GM21367 (cell line): ENCODE data around the gene DNAJC12.
"Not testable (repeated sequence)": the region's sequence is repeated elsewhere in the genome, so short reads cannot be mapped to it uniquely, and the experiment has no call there.

Experiments
- ATAC-seq: cut with Tn5 transposase; IDR thresholded peaks from one replicate; pipeline ENCODE4 v1.9.1; 2021; ENCODE audit not compliant: unreplicated experiment

The DNAJC12 gene

DNA sequence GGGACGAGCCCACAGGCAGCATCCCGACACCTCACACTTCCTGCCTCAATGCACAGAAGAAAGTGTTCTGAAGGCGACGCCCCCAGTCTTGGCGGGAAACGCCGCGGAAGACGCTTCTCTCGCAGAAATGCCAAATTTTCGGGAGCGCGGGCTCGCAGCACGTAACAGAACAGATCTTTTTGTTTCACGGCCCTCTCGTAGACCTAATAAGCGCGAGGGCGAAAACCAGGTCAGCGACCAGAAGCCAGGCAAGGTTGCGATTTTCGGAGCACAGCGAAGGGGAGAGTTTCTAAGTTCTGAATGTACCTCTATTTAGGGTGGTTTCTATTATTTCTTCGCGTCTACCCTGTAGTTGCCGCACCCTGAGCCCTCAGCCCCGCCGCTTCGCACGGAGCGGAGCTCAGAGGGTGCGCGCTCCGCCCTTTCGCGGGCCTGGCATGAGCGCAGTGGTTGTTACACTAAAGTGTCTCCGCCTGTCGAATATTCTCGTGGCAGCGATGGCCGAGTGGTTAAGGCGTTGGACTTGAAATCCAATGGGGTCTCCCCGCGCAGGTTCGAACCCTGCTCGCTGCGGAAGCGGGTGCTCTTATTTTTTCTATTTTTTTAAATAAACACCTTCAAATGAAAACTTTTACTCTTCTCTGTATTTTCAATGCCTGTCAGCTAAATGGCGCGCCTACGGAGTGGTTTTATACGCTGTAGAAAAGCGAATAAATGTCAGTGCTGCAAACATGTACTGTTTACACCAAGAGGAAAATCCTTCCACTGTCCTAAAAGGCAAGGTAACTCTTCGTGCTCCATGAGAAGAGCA, 73.8 kb downstream of the DNAJC12 start:
- ATAC-seq = peak; percentile 77

DNA sequence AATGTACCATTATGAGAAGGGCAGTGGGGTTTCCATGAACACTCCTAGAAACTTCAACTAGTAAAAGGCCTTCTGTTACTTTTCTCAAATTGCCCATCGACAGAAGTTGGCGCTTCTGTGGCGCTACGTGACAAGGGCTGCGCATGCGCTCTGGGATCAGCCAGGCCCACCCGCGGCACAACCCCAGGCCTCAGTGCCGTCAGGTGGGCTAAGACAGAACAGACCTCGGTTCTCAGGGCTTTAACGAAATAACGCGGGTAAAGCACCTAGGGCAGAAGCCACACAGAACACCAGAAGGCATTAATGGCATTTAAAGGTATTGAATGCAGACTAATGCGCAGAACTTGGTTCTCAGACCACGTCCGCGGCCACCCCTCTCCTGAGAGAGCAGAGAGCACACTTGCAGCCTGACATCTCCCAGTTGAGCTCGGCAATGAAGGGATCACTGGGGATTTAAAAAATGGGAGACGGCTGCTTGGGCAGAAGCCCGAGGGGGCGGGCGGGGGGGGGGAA, 74.4 kb downstream of the DNAJC12 start:
- ATAC-seq = peak; percentile 17

DNA sequence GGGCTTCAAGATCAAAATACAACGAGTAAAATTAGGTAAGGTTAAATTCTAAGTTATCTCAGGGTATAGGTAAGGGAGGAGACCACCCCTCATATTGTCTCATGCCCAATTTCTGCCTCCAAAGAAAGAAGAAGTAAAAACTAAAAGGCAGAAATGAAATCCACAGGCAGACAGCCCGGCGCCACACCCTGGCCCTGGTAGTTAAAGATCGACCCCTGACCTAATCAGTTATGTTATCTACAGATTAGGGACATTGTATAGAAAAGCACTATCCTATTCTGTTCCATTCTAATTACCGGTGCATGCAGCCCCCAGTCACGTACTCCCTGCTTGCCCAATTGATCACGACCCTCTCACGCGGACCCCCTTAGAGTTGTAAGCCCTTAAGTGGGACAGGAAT, 75.4 kb downstream of the DNAJC12 start:
- not testable (repeated sequence) for ATAC-seq

DNA sequence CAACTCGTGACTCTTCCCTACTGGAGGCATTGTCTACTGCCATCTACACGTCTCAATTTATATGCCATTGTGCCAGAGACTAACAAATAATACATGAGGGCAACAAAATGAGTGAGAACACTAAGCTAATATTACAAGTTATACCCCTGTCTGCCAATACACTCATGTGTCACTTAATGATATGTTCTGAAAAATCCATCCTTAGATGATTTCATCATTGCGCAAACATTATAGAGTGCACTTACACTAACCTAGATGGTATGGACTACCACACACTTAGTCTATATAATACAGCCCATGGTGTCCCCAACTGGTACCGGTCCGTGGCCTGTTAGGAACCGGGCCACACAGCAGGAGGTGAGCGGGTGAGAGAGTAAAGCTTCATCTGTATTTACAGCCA, 77.7 kb downstream of the DNAJC12 start:
- ATAC-seq = no peak
